D341Med (cell line): ENCODE data around the gene LRRC15.
A peak's percentile ranks its signal among the peaks of the same experiment; 100 is the strongest.

Experiments
- DNase-seq: peaks from one replicate; pipeline ENCODE4 v3.0.0; 2012; ENCODE audit warnings: low spot score

The LRRC15 gene

DNA sequence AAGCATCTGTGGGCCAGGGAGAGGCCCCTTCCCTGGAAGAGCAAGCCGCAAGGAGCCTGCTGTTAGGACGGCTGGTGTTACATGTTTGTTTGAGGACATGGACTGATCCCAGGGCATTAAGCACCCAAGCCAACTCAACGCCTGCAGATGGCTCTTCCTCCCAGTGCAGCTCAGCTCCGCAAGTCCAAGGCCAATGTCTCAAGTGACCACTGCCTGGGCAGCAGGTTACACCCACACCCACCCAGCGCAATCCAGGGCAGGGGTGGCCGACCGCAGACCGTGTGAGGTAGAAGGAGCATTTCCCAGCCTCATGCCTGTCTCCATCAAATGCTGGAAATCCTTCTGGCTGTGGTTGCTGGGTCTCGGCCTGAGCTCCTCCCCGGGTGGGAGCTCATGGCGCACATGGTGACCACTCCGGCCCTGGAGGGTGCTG lies 15.0 kb upstream of the LRRC15 start:
- DNase-seq: no peak

DNA sequence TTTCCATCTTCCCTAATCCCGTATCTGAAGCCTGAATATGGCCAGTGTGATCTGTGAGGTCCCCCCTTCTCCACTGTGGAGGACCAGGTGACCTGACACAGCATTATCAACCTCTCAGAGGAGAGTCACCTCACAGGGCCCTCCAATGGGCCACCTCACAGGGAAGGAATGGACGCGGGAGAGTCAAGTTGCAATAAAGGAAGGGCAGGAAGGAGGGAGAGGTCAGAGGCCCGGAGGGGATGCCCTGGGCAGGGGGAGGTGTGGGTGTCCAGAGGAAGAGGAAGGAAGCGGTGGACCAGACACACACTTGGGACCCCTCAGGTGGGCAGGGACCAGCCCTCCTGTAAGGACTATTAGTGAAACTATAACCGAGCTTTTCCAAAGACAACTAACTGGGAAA lies 14.6 kb upstream of the LRRC15 start:
- no peak for DNase-seq

DNA sequence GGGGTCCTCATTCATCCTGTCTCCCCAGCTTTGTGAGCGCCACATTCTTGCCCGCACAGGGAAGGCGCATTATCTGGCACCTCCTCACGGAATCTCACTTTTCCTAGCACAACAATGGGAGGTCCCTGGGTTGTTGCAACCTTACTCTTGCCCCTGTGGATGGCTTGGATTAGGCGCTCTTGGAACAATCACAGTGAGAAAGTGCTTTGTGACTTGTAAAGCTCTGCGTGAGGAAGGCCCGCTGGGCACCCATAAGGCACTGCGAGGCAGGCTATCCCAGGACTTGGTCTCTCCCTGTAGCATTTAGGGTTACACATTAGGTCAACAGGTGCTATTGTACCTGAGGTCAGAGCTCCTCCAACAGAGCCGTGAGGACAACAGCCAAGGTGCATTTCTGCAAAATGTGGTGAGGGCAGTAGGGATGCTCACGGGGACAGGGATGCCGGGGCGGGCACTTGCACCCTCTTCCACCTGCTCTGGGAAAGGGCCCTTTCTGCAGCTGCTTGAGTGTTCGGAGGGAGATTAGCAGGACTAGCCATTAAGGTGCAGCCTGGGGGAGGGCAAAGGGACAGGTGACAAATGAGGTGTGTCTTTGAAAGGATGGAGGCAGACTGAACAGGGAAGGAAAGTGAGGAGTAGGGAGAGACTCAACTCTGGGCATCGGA lies 13.9 kb upstream of the LRRC15 start:
- no peak for DNase-seq

DNA sequence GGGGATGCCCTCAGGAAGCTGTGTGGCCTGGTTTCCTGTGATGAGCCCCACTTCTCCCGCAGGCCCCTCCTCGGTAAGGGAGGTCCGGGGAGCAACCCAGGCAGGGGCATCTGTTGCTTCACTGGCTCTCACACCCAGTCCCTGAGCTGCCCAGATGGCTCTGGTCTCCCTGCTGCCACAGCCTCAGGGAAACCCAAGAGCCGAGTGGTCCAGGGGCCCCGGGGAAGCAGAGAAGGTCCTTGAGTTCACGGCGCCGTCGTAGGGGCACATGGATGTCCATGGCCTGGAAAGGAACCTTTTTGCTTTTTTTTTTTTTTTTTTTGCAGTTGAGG lies 13.3 kb upstream of the LRRC15 start:
- DNase-seq: no peak

DNA sequence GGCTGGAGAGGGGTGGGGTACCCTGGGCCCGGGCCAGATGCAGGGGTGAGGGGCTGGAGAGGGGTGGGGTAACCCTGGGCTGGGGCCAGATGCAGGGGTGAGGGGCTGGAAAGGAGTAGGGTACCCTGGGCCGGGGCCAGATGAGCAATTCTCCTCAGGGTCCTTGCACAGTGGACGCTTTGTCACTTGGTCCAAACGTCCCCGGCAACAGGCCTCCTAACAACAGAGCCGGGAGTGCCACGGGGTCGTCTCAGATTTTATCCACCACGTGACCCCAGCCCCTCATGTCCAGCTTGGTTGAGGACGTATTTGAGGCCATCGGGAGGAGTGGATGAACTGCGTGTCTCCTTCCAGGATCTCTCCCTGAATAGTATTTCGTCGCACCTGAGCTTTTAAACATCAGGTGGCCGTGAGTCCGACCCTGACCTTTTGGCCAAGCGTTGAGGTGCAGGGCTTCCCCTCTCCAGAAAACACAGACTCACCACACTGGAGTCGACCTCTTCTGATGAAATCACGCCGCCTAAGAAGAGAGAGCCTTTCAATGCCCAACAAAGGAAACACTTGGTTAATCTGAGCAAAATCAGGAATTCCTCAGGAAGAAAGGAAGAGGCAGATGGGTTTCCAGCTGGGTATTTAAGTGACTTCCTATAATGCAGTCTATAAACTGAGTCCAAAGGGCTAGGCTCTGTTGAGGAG lies 12.8 kb upstream of the LRRC15 start:
- DNase-seq: no peak

DNA sequence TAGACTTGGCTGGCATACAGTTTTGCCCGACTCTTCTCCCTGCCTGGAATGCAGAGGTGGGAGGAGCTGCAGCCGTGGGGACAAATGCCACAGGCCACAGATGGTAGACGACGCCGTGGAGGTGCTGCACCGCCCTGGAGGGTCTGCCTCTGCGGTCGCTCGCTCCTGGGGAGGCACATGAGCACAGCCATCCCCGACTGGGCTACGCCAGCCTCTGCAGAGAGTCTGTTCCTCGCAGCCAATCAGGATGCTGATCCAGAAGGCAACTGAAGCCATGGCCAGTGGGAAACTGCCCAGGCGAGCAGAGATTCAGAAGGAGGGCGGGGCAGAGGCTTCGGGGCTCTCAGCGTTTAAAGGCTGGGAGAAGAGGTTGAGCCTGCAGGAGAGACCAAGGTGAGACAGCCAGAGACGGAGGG lies 11.9 kb upstream of the LRRC15 start:
- no peak for DNase-seq

DNA sequence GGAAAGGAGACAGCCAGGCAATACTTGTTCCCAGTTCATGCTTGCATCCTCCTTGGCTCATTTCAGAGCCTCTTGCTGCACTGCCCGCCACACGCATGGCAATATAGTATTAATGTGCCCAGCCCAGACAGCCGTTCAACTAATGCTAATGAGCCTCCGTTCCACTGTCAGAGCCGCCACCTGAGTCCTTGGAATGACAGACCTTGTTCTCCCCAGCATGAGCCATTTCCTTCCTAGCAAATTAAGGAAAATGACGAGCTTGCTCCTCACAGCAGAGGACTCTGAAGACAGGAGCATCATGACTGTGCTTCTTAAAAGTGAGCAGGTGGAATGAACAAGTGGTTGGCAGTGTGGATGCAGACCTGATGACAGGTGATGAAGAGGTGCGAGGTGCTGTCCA lies 10.8 kb upstream of the LRRC15 start:
- no peak for DNase-seq

DNA sequence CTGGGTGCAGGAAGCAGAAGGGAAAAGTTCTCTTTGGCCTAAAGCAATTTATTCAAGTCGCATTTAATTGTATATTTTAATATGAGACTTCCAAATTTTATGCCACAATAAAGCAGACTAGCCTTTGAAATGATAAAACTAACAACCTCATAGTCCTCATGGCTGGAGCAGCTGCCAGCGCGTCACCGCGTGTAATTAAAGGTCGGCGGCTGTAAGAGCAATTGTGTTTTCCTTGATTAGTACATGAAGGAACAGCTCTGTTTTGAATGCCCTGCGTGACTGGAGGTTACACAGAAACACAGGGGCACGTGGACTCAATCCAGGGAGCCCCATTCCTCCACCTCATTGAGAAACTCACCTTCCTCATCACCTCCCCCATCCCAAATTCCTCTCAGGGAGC lies 10.1 kb upstream of the LRRC15 start:
- DNase-seq: no peak

DNA sequence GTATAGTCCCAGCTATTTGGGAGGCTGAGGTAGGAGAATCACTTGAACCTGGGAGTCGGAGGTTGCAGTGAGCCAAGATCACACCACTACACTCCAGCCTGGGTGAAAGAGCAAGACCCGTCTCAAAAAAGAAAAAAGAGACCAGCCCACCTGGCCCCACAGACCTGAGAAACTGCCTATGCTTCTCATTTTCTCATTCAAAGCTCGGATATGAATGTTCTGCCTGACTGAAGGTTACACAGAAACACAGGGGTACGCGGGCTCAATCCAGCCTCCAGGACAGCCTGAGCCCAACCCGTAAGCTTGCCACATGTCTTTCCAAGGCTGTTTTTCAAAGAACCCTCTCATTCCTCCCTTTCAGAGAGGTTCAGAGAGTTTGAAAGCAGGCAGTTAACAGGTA lies 9.7 kb upstream of the LRRC15 start:
- no peak for DNase-seq

DNA sequence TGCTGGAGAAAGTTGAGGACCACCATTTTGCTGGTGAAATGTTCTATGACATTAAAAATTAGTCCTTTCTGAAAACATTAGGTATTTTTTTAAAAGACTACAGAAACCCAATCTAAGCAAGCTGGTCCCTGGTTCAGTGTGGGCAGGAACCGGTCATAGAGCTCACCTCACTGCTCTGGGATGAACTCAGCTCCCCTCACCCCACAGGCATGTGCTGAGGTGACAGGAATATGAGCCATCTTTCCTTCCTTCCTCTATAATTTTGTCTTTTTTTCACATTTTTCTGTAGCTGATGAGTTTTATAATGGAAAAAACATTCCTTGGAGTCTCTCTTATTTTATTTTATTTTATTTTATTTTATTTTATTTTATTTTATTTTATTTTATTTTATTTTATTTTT lies 8.2 kb upstream of the LRRC15 start:
- DNase-seq: no peak

DNA sequence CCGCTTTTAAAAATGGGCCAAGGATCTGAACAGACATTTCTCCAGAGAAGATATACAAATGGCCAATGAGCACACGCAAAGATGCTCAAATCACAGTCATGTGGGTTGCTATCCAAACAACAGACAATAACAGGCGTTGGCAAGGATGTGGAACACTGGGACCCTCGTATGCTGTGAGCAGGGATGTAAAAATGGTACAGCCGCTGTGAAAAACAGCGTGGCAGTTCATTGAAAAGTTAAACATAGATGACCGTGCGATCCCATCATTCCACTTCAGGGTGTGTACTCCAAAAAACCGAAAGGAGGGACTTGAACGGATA lies 6.7 kb upstream of the LRRC15 start:
- DNase-seq: no peak

DNA sequence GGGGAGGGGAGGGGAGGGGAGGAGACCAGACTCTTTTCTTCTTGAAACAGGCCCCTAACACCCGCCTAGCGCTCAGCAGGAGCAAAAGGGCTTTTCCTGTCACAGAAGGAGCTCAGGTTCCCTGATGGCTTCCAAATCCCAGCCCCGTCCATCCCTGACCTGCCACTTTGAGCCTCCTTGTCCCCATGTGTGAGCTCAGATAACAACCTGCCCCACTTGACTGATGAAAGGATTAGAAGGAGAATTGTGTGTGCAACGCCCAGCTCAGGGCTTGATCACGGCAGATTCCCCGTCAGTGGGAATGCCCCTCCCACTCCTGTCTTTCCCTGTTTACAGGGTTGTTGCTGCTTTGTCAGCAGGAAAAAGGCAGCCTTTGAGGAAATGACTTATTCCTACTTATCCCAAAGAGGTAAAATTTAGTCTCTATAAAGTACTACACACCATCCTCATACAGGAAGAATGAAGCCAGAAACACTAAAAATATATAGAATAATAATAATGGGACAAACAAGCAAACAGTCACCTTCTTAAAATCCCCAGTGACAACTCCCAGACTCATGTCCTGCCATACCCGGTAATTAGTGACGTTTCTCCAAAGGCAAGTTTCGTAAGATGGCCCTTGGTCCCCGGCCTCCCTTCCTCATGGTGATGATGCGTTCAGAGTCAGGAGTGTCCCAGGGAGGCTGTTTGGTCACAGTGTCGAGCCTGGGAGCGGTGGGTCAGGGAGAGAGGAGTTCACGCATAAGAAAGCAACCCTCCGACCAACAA lies 6.1 kb upstream of the LRRC15 start:
- peak; percentile 52 for DNase-seq

DNA sequence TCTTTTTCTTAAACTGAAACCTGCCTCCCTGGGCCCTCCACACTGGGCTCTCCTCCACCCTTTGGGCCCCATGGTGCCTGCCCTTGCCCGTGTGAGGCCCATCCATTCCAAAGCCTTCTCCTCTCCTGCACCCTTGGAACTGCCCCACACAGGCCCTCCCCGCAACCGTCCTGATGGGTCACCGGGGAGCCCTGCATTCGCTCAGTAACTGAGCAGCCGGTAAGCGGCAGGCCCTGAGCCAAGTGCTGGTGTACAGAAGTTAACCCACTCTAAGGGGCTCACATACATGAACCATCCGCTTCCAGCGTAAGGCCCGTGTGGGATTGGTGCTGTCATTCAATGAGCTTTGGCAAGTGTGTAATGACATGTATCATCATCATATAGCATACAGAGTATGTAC lies 5.4 kb upstream of the LRRC15 start:
- no peak for DNase-seq

DNA sequence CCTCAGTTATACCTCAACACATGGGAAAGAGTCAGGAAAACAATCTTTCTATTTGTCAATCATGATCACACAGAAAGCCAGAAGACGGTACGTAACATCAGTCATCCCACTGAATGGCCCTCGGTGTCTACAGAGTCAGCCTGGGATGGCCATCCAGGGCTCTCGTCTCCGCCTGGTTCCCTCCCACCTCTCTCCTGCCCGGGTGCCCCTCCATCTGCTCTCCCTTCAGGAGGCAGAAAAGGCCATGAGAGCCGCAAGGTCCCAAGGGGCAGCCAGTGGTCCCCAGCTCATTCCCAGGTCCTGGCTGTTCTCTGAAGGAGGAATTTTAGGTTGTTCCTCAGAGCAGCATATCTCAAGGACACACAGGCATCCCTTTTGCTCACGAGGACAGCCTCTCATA lies 4.4 kb upstream of the LRRC15 start:
- DNase-seq: no peak

DNA sequence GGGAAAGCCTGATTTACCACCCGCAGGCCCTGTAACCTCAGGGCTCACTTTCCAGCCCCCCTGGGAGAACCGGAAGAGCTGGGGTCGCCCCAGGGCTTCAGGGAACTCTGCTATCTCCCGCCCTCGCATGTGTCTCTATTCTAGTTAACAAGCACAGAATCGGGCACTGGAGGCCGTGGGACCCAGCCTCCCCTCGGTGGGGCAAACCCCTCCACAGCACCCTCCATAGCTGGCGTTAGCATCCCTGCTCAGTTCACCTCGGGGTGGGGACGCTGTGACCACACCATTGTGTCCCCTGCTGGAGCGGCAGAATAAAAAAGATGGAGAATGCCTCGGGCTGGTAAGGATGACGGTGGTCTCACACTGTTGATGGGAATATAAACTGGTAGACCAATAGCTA lies 3.5 kb upstream of the LRRC15 start:
- no peak for DNase-seq

DNA sequence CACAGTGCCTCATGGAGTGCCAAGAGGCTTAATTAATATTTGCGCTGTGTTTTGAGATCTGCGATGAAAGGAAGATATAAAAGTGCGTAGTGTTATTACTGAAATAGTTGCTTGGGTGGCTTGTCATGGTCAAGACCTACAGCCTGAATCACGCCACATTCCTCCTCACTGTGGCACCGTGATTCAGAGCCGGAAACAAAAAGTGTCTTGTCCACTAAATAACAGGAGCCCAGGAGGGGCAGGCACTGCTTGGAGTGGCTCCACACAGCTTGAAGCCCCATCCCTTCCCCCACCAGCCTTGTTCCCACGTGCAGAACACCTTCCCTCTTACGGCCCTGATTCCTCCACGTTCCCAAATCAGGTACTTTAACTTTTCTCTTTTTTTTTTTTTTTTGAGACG lies 1.2 kb upstream of the LRRC15 start:
- no peak for DNase-seq

DNA sequence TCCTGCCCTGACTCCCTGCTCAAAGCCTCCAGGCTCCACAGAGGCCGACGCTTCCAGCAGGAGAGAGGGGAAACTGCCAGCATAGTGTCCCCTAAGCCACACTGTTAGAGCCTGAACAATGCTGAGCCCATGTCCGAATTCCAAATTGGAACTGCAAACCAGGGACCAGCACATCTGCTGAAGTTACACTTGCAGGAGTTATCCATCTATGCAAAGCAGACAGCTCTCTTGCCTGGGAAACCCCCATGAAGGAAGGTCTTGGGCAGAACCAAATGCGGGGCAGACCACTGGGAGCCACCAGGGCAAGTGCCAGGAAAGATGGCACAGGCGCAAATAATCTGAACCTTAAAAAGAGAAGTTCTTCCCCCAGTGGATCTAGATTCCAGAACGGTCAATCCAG lies 625 bp downstream of the LRRC15 start:
- no peak for DNase-seq

DNA sequence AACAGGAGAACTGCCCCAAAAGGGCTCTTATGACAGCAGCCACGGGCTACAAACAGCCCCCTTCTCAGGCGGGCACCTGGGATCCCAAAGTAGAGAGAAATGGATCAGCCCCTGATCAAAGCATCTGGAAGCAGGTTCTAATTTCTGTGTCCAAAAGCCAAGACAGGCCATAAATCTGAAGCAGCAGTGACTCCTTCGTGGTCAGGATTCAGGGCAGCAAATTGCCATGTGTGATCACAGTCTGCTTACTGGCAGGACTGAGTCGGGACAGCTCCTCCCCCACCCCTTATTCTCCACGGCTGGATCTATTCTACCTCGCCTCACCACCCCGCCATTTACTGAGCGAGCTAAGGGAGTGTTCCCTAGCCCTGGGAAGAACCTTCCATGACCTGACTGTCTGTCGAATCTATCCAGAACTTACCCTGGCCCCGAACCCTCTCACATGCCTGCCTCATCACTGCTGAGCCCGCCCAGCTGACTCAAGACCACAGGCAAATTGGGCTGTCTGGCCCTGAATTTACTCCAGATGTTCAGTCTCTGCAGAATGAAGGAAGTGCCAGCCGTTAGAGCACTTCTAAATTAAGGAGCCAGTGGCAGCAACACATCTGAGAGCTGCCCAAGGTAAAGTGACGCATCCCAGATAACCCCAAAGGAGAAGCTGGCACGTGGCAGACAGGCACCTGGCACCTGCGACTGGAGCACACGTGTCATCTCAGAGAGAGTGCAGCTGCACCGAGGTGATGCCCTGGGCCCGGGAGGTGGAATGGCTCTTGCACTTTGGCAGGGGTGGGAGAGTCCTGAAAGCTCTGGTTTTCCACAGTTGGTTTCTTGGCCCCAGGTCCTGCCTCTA lies 1.3 kb downstream of the LRRC15 start:
- DNase-seq: no peak

DNA sequence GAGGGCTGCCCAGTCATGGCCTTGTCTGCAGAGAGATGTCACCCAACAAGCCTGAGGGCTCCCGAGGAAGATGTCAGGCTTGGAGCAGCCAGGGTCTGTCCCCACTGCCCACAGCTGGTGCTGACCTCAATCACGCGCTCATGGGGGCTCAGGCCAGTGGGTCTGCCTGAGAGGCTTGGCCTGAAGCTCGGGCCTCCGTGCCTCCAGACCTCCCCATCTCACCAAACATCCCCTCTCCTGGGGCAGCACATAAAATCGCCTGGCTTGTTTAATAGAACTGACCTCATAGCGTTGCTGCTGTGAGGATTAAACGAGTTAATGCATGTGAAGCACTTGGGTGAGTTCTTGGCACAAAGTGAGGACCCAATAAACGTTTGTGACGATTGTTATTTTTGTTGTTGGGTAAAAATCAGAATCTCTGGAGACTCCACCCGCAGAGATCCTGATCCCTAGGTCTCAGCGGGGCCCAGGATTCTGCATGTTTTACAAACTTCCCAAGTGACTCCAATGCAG lies 3.5 kb downstream of the LRRC15 start:
- DNase-seq: no peak

DNA sequence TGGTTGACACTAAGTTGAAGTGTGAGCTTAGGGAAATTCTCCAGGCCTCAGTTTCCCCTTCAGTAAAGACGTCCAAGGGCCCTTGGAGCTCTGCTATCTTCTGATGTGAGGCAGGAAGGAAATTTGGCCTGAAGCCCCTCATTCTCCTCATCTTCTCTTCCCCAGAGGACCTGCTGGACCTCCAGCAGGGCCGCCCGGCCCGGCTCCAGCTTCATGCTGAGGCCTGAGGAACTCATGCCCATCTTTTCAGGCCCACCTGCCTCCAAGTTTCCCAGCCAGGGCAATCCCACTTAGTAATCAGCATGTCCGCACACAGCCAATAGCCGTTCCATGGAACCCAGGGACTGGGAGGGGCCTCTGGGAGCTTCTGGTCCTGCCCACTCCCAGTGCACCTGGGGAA lies 4.0 kb downstream of the LRRC15 start:
- DNase-seq: no peak

DNA sequence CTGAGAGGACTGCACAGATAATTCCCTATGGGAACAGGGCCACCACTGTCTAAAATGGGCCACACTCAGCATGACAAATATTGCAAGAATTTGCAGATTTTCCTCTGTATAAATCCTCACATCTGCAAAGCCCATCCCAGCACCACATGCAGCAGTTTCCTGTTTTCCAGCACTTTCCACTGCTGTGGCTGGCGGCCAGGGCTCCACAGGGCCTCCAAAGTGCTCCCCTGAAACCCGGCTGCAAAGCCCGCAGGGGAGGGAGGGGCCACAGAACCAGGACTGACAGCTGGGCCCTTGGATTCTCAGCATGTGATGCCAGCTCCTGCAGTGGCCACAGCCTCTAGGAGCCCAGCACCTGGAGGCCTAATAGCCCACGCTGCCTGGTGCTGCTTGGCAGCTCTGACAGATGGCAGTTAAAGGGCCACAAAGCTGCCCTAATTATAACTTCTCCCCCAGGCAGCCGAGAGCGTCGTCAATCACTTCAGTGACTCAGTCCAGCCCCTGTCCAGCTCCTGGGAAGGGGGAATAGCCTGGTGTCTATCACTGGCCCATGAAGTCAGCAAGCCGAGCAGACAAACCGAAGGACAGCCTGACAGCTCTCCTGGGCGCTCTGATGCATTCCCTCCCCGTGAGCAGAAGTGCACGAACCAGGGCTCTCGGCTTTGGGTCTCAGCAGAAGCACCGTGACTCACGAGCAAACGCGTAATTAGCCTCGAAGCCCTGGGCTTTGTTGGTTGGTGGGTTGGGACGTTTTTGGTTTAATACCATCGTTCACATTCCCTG lies 4.7 kb downstream of the LRRC15 start:
- no peak for DNase-seq

DNA sequence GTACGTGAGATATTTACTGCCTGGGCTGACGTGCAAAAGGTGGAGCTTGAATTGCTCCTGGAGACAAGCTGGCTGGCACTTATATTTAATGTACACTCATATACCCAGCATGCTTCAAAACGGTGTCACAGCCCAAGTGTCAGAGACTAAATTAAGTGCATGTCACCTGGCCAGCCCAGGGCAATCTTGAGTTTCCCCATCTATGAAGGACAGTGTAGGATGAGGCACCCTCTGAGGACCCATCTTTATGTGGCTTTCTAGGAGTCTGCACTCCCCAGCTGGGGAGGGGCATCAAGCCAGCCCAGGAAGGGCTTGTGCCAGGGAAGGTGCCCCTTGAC lies 5.3 kb downstream of the LRRC15 start:
- no peak for DNase-seq
